HG02571 (cell line): ENCODE data around the gene POLRMT.
"Not testable (repeated sequence)": the region's sequence is repeated elsewhere in the genome, so short reads cannot be mapped to it uniquely, and the experiment has no call there.

Source experiments
- ATAC-seq: cut with Tn5 transposase; IDR thresholded peaks from one replicate; pipeline ENCODE4 v1.9.1; 2021; ENCODE audit warnings: mild to moderate bottlenecking, moderate library complexity; ENCODE audit not compliant: unreplicated experiment

Gene POLRMT

GRCh38 chr19:629515-629914, 3.8 kb downstream of the POLRMT start:
- not testable (repeated sequence) for ATAC-seq

GRCh38 chr19:628168-628567, 5.2 kb downstream of the POLRMT start:
- no peak for ATAC-seq

- not testable (repeated sequence) for ATAC-seq
These were observed 6.8 kb downstream of the POLRMT start for GRCh38 chr19:626566-626965.

- ATAC-seq = no peak
These were observed 8.1 kb downstream of the POLRMT start for GRCh38 chr19:625257-625656.

GRCh38 chr19:624433-625109, 8.8 kb downstream of the POLRMT start:
- ATAC-seq = no peak

- ATAC-seq = no peak
These were observed 9.4 kb downstream of the POLRMT start for GRCh38 chr19:623974-624373.

GRCh38 chr19:623175-623916, 10.0 kb downstream of the POLRMT start:
- ATAC-seq = no peak

- no peak for ATAC-seq
These were observed 10.7 kb downstream of the POLRMT start for GRCh38 chr19:622666-623065.

- ATAC-seq = no peak
These were observed 11.5 kb downstream of the POLRMT start for GRCh38 chr19:621819-622218.

- ATAC-seq = not testable (repeated sequence)
These were observed 12.1 kb downstream of the POLRMT start for GRCh38 chr19:621191-621590.

GRCh38 chr19:620166-620862, 13.0 kb downstream of the POLRMT start:
- no peak for ATAC-seq

- no peak for ATAC-seq
These were observed 13.9 kb downstream of the POLRMT start for GRCh38 chr19:619286-620002.

- ATAC-seq = no peak
These were observed 14.6 kb downstream of the POLRMT start for GRCh38 chr19:618674-619285.

- ATAC-seq = no peak
These were observed 15.1 kb downstream of the POLRMT start for GRCh38 chr19:618247-618619.

GRCh38 chr19:617551-618246, 15.6 kb downstream of the POLRMT start:
- no peak for ATAC-seq

- no peak for ATAC-seq
These were observed 16.4 kb downstream of the POLRMT start for GRCh38 chr19:616747-617526.

GRCh38 chr19:616062-616700, 17.2 kb downstream of the POLRMT start:
- ATAC-seq = no peak

- ATAC-seq = no peak
These were observed 17.7 kb downstream of the POLRMT start for GRCh38 chr19:615619-616018.
